ENCODE data around the gene DAPK3. TPM values are rescaled to one million over a fixed set of nuclear protein-coding genes. Genes with fewer than 3 reads are reported as not detected.

The DAPK3 gene
- polyA plus RNA-seq, 1 experiment = 105 TPM

- no peak overlapping the region for H3K4me3 ChIP-seq (ENCODE audit: low read depth, low read length)
Observed at GRCh38 chr19:3977242-3978143, 6.6 kb upstream of the DAPK3 start.

GRCh38 chr19:3976495-3977241, 5.8 kb upstream of the DAPK3 start:
- no peaks in the 10 kb centered on the region; the same call in 1 of the 2 replicates for H3K9me3 ChIP-seq (ENCODE audit: control insufficient read depth, insufficient read depth, low read length)
- ChIA-PET POLR2A (interaction anchor here (1.8 to 2.9 kb wide), 2 partner anchors 8 kb away, joined by 4 to 51 read pairs; partner anchors contain the start of gene EEF2), CTCF (no interaction called here)
- no peak for TF ChIP-seq CTCF (IDR thresholded peaks at IDR 0.05; ENCODE audit: low read depth, low read length)
- no peak for DNase-seq (ENCODE audit: low read depth, low spot score)
- no peak overlapping the region for H3K4me3 ChIP-seq (ENCODE audit: low read depth, low read length)
- no peak overlapping the region for H3K27ac ChIP-seq (ENCODE audit: low read depth, low read length)
- no peaks in the 10 kb centered on the region for H3K27me3 ChIP-seq (ENCODE audit: control insufficient read depth, insufficient read depth, low read length)

More at GRCh38 chr19:3977242-3978143, 6.6 kb upstream of the DAPK3 start:
- H3K9me3 ChIP-seq (ENCODE audit: control insufficient read depth, insufficient read depth, low read length) = no peaks in the 10 kb centered on the region; the same call in 1 of the 2 replicates
- ChIA-PET CTCF (interaction anchor here (1.1 kb wide), 1 partner anchor 10 kb away, joined by 3 read pairs; no protein-coding TSS in a partner anchor), POLR2A (interaction anchor here (1.3 to 2.9 kb wide), 3 partner anchors 7 to 11 kb away, joined by 4 to 51 read pairs (median 4); partner anchors contain the start of gene EEF2)
- H3K27me3 ChIP-seq (ENCODE audit: control insufficient read depth, insufficient read depth, low read length) = no peaks in the 10 kb centered on the region
- DNase-seq (ENCODE audit: low read depth, low spot score) = no peak
- H3K27ac ChIP-seq (ENCODE audit: low read depth, low read length) = peak overlapping the region; percentile 21
- peak; percentile 29; the same call in 1 of the 2 replicates for TF ChIP-seq CTCF (IDR thresholded peaks at IDR 0.05; ENCODE audit: low read depth, low read length)

- no peaks in the 10 kb centered on the region for H3K27me3 ChIP-seq (ENCODE audit: control insufficient read depth, insufficient read depth, low read length)
- CTCF ChIA-PET = interaction anchor here (0.6 kb wide), 1 partner anchor 750 kb away, joined by 8 read pairs; no protein-coding TSS in a partner anchor
- POLR2A ChIA-PET = interaction anchor here (0.6 to 2.9 kb wide), 4 partner anchors 9 to 424 kb away, joined by 3 to 51 read pairs (median 6); partner anchors contain the start of gene EEF2
- no peak overlapping the region for H3K4me3 ChIP-seq (ENCODE audit: low read depth, low read length)
- H3K9me3 ChIP-seq (ENCODE audit: control insufficient read depth, insufficient read depth, low read length) = no peaks in the 10 kb centered on the region; the same call in 1 of the 2 replicates
- DNase-seq (ENCODE audit: low read depth, low spot score) = no peak
- no peak overlapping the region for H3K27ac ChIP-seq (ENCODE audit: low read depth, low read length)
- TF ChIP-seq CTCF (IDR thresholded peaks at IDR 0.05; ENCODE audit: low read depth, low read length) = no peak
Observed at GRCh38 chr19:3975637-3976087, 4.8 kb upstream of the DAPK3 start.

GRCh38 chr19:3975144-3975543, 4.2 kb upstream of the DAPK3 start:
- DNase-seq (ENCODE audit: low read depth, low spot score) = no peak
- Histone ChIP-seq H3K4me3 (ENCODE audit: low read depth, low read length) (no peak overlapping the region), H3K9me3 (ENCODE audit: control insufficient read depth, insufficient read depth, low read length) (no peaks in the 10 kb centered on the region; the same call in 1 of the 2 replicates), H3K27me3 (ENCODE audit: control insufficient read depth, insufficient read depth, low read length) (no peaks in the 10 kb centered on the region), H3K27ac (ENCODE audit: low read depth, low read length) (no peak overlapping the region)
- TF ChIP-seq CTCF (IDR thresholded peaks at IDR 0.05; ENCODE audit: low read depth, low read length) = no peak
- CTCF ChIA-PET = interaction anchor here (0.6 kb wide), 1 partner anchor 749 kb away, joined by 8 read pairs; no protein-coding TSS in a partner anchor
- POLR2A ChIA-PET = interaction anchor here (0.9 to 2.9 kb wide), 3 partner anchors 9 to 14 kb away, joined by 3 to 51 read pairs (median 6); partner anchors contain the start of gene EEF2

Measured in AG04450 (cell line).